Glutamatergic neuron (in vitro differentiated cells): ENCODE data around the gene TK1. TPM values are rescaled to one million over a fixed set of nuclear protein-coding genes. Genes with fewer than 3 reads are reported as not detected.
"Not testable (repeated sequence)": the region's sequence is repeated elsewhere in the genome, so short reads cannot be mapped to it uniquely, and the experiment has no call there.

Source experiments
- DNase-seq: peaks from one replicate; pipeline ENCODE4 v3.0.0; 2022
- H3K27ac Mint-ChIP-seq: one replicate; pipeline ENCODE4 v1.8.0; 2020; ENCODE audit warnings: mild to moderate bottlenecking, mixed read lengths, inconsistent platforms; ENCODE audit not compliant: unreplicated experiment
- H3K27me3 Mint-ChIP-seq: one replicate; pipeline ENCODE4 v1.8.0; 2020; ENCODE audit warnings: mild to moderate bottlenecking, moderate library complexity, mixed read lengths, inconsistent platforms; ENCODE audit not compliant: unreplicated experiment
- H3K36me3 Mint-ChIP-seq: one replicate; pipeline ENCODE4 v1.8.0; 2020; ENCODE audit warnings: mild to moderate bottlenecking, mixed read lengths, inconsistent platforms; ENCODE audit not compliant: unreplicated experiment
- H3K4me1 Mint-ChIP-seq: one replicate; pipeline ENCODE4 v1.8.0; 2020; ENCODE audit warnings: mild to moderate bottlenecking, low read depth, mixed read lengths, inconsistent platforms; ENCODE audit not compliant: unreplicated experiment
- H3K4me3 Mint-ChIP-seq: one replicate; pipeline ENCODE4 v1.8.0; 2020; ENCODE audit warnings: mild to moderate bottlenecking, mixed read lengths, inconsistent platforms; ENCODE audit not compliant: unreplicated experiment
- H3K9me3 Mint-ChIP-seq: one replicate; pipeline ENCODE4 v1.8.0; 2020; ENCODE audit warnings: mild to moderate bottlenecking, moderate library complexity, mixed read lengths, inconsistent platforms; ENCODE audit not compliant: unreplicated experiment
- CTCF ChIP-seq: fragments of 200-600 bp; sonication (generic); IDR thresholded peaks from one replicate; pipeline ENCODE4 v1.5.0; 2021; ENCODE audit not compliant: partially characterized antibody, unreplicated experiment
- total RNA-seq: library from RNA; stranded (reverse); fragmentation: NEBNext Ultra II Directional; extraction: Animal tissue kit (Norgen Biotek cat#: 25700); gene quantifications from one replicate; pipeline ENCODE4 v1.2.1, GENCODE V29; 2021; ENCODE audit not compliant: unreplicated experiment

The TK1 gene
- total RNA-seq, 1 donor from 2014 or later = 2.5 TPM

DNA sequence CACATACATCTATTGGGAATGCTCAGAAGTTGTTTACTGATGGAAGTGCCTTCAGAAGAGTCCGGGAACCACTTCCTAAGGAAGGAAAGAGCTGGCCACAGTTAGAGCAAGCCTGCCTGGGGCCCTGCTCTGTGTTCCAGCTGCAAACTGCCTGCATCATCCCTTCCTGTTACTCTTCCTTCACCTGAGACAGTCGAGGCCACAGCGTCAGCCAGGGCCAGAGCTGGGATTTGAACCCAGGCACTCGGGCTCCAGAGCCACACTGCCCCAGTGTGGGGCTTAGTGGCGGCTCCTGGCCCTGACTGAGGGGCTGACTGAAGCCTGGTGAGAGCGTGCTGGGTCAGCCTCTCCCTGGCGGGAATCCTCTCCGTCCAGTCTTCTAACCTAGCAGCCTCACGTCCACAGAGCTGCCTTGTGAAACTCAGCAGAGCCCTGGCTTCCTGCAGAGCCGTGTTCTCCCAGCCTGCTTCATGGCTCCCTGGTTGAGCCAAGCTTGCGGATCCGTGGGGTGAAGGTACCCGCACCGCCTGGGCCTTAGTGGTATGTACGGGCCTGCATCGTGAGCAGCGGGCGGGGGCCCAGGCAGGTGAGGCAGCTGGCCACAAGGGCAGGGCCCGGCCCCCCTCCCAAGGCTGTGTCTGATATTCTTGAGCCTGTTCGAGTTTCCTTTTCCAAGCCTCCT is 45.3 kb downstream of the TK1 start:
- no peaks in the 10 kb centered on the region for H3K4me1 Mint-ChIP-seq

DNA sequence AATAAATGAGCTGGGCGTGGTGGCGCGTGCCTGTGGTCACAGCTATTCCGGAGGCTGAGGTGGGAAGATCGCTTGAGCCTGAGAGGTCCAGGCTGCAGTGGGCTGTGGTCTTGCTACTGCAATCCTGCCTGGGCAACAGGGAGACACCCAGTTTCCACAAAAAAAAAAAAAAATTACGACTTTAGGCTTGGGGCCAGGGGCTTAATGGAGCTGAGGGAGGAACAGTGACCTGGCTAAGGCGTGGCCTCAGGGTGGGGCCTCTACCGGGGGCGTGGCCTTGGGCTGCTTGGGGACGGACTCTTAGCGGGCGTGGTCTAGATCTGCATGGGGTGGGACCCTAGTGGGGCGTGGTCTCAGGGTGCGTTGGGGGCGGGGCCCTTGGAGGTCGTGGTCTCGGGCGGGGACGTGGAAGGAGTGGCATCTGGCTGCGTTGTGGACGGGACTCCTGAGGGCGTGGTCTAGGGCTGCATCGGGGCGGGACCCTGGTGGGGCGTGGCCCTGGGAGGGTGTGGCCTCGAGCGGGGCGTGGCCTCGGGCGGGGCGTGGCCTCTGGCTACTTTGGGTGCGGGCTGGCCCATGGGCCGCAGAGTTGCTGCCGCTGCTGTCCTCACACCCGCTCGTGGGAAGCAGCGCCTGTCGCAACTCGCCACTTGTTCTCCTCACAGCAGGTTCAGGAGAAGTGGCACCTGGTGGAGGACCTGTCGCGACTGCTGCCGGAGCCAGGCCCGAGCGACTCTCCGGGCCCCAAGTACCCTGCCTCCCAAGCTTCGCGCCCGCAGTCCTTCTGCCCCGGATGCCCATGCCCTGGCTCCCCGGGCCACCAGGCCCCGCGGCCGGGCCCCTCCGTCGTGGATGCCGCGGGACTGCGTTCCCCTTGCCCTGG is 46.4 kb downstream of the TK1 start:
- no peak overlapping the region for H3K27ac Mint-ChIP-seq

More for the DNA sequence above, 45.3 kb downstream of the TK1 start:
- DNase-seq = no peak
- no peaks in the 10 kb centered on the region for H3K36me3 Mint-ChIP-seq
- H3K27me3 Mint-ChIP-seq = peaks cover 10% of the 10 kb centered on the region
- H3K27ac Mint-ChIP-seq = no peak overlapping the region
- H3K9me3 Mint-ChIP-seq = no peaks in the 10 kb centered on the region
- H3K4me3 Mint-ChIP-seq = no peak overlapping the region
- TF ChIP-seq CTCF = no peak

GRCh38 chr17:78139861-78140168 is 47.0 kb downstream of the TK1 start:
- not testable (repeated sequence) for H3K4me1 Mint-ChIP-seq, DNase-seq, H3K36me3 Mint-ChIP-seq, H3K4me3 Mint-ChIP-seq, H3K27ac Mint-ChIP-seq, H3K9me3 Mint-ChIP-seq
- peaks cover 14% of the 10 kb centered on the region for H3K27me3 Mint-ChIP-seq

More for the DNA sequence above, 46.4 kb downstream of the TK1 start:
- Mint-ChIP-seq H3K36me3 (no peaks in the 10 kb centered on the region), H3K4me3 (no peak overlapping the region), H3K9me3 (no peaks in the 10 kb centered on the region), H3K27me3 (peaks cover 12% of the 10 kb centered on the region), H3K4me1 (no peaks in the 10 kb centered on the region)
- DNase-seq = peak; percentile 78
- no peak for TF ChIP-seq CTCF

GRCh38 chr17:78138204-78139060 is 48.4 kb downstream of the TK1 start:
- no peak for TF ChIP-seq CTCF
- peaks cover 20% of the 10 kb centered on the region for H3K27me3 Mint-ChIP-seq
- no peak overlapping the region for H3K27ac Mint-ChIP-seq

GRCh38 chr17:78137392-78138203 is 49.3 kb downstream of the TK1 start:
- H3K4me1 Mint-ChIP-seq = no peaks in the 10 kb centered on the region
- H3K4me3 Mint-ChIP-seq = no peak overlapping the region
- no peaks in the 10 kb centered on the region for H3K9me3 Mint-ChIP-seq
- H3K36me3 Mint-ChIP-seq = peaks cover 4% of the 10 kb centered on the region
- peak; percentile 54 for TF ChIP-seq CTCF
- H3K27ac Mint-ChIP-seq = no peak overlapping the region
- peaks cover 18% of the 10 kb centered on the region for H3K27me3 Mint-ChIP-seq
- no peak for DNase-seq

More at GRCh38 chr17:78138204-78139060, 48.4 kb downstream of the TK1 start:
- H3K9me3 Mint-ChIP-seq = no peaks in the 10 kb centered on the region
- peaks cover 4% of the 10 kb centered on the region for H3K36me3 Mint-ChIP-seq
- DNase-seq = no peak
- no peaks in the 10 kb centered on the region for H3K4me1 Mint-ChIP-seq
- no peak overlapping the region for H3K4me3 Mint-ChIP-seq
